Stimulated activated naive CD8-positive, alpha-beta T cell treated with anti-CD3 and anti-CD28 coated beads, Interleukin-15, Interleukin-2, amounts not matched to agents 100 ng/mL and 50 ng/mL, for 24 hours (primary cell): ENCODE measurements around the gene PRRX1.

Experiments used
- H3K27ac Mint-ChIP-seq: one replicate; pipeline ENCODE4 v1.8.0; 2021; ENCODE audit warnings: mild to moderate bottlenecking, mixed read lengths
- H3K27me3 Mint-ChIP-seq: one replicate; pipeline ENCODE4 v1.8.0; 2021; ENCODE audit warnings: mixed read lengths
- H3K36me3 Mint-ChIP-seq: one replicate; pipeline ENCODE4 v1.8.0; 2021; ENCODE audit warnings: low read depth, mixed read lengths
- H3K4me1 Mint-ChIP-seq: one replicate; pipeline ENCODE4 v1.8.0; 2021; ENCODE audit warnings: low read depth, mixed read lengths
- H3K4me3 Mint-ChIP-seq: one replicate; pipeline ENCODE4 v1.8.0; 2021; ENCODE audit warnings: mild to moderate bottlenecking, mixed read lengths
- H3K9me3 Mint-ChIP-seq: one replicate; pipeline ENCODE4 v1.8.0; 2021; ENCODE audit warnings: mixed read lengths

PRRX1 gene

GRCh38 chr1:170664093-170664827 is at the start of gene PRRX1:
PRRX1 (plus strand) TSS chr1:170664131; CDS start chr1:170664219, 88 bp downstream.
- Mint-ChIP-seq H3K4me3 (no peak within 1 kb of the TSS), H3K27me3 (peaks cover 85% of the 10 kb centered on the region), H3K36me3 (no peaks in the 10 kb centered on the region), H3K4me1 (peaks cover 25% of the 10 kb centered on the region), H3K27ac (no peak within 1 kb of the TSS), H3K9me3 (no peaks in the 10 kb centered on the region)

- no peak overlapping the region for H3K4me3 Mint-ChIP-seq
- no peaks in the 10 kb centered on the region for H3K4me1 Mint-ChIP-seq
- H3K36me3 Mint-ChIP-seq: no peaks in the 10 kb centered on the region
- peaks cover 5% of the 10 kb centered on the region for H3K9me3 Mint-ChIP-seq
- H3K27ac Mint-ChIP-seq: no peak overlapping the region
- peaks cover 23% of the 10 kb centered on the region for H3K27me3 Mint-ChIP-seq
These were observed 46.2 kb upstream of the PRRX1 start for GRCh38 chr1:170617591-170618330.

GRCh38 chr1:170618421-170618820 is 45.5 kb upstream of the PRRX1 start:
- Mint-ChIP-seq H3K4me3 (no peak overlapping the region), H3K27ac (no peak overlapping the region), H3K9me3 (no peaks in the 10 kb centered on the region), H3K27me3 (peaks cover 17% of the 10 kb centered on the region), H3K4me1 (no peaks in the 10 kb centered on the region), H3K36me3 (no peaks in the 10 kb centered on the region)

- H3K36me3 Mint-ChIP-seq: no peaks in the 10 kb centered on the region
- H3K27ac Mint-ChIP-seq: no peak overlapping the region
- H3K9me3 Mint-ChIP-seq: no peaks in the 10 kb centered on the region
- no peaks in the 10 kb centered on the region for H3K4me1 Mint-ChIP-seq
- H3K27me3 Mint-ChIP-seq: peaks cover 17% of the 10 kb centered on the region
- no peak overlapping the region for H3K4me3 Mint-ChIP-seq
These were observed 44.5 kb upstream of the PRRX1 start for GRCh38 chr1:170619241-170620028.

GRCh38 chr1:170620164-170620563 is 43.8 kb upstream of the PRRX1 start:
- Mint-ChIP-seq H3K9me3 (no peaks in the 10 kb centered on the region), H3K27me3 (peaks cover 17% of the 10 kb centered on the region), H3K36me3 (no peaks in the 10 kb centered on the region), H3K27ac (no peak overlapping the region), H3K4me3 (no peak overlapping the region), H3K4me1 (no peaks in the 10 kb centered on the region)

- Mint-ChIP-seq H3K36me3 (no peaks in the 10 kb centered on the region), H3K9me3 (no peaks in the 10 kb centered on the region), H3K4me1 (no peaks in the 10 kb centered on the region)
These were observed 40.8 kb upstream of the PRRX1 start for GRCh38 chr1:170623171-170623570.

GRCh38 chr1:170624146-170624545 is 39.8 kb upstream of the PRRX1 start:
- H3K36me3 Mint-ChIP-seq: no peaks in the 10 kb centered on the region
- H3K27me3 Mint-ChIP-seq: peaks cover 3% of the 10 kb centered on the region
- H3K4me3 Mint-ChIP-seq: no peak overlapping the region
- H3K9me3 Mint-ChIP-seq: no peaks in the 10 kb centered on the region
- H3K27ac Mint-ChIP-seq: no peak overlapping the region
- no peaks in the 10 kb centered on the region for H3K4me1 Mint-ChIP-seq

More at GRCh38 chr1:170623171-170623570, 40.8 kb upstream of the PRRX1 start:
- Mint-ChIP-seq H3K27ac (no peak overlapping the region), H3K27me3 (peaks cover 5% of the 10 kb centered on the region), H3K4me3 (no peak overlapping the region)

- H3K27me3 Mint-ChIP-seq: peaks cover 21% of the 10 kb centered on the region
- no peak overlapping the region for H3K4me3 Mint-ChIP-seq
- H3K27ac Mint-ChIP-seq: no peak overlapping the region
- H3K36me3 Mint-ChIP-seq: no peaks in the 10 kb centered on the region
- H3K4me1 Mint-ChIP-seq: no peaks in the 10 kb centered on the region
- H3K9me3 Mint-ChIP-seq: no peaks in the 10 kb centered on the region
These were observed 33.0 kb upstream of the PRRX1 start for GRCh38 chr1:170630977-170631376.

GRCh38 chr1:170634293-170634692 is 29.6 kb upstream of the PRRX1 start:
- H3K4me3 Mint-ChIP-seq: no peak overlapping the region
- H3K27me3 Mint-ChIP-seq: peaks cover 21% of the 10 kb centered on the region
- H3K36me3 Mint-ChIP-seq: no peaks in the 10 kb centered on the region
- H3K27ac Mint-ChIP-seq: no peak overlapping the region
- H3K4me1 Mint-ChIP-seq: no peaks in the 10 kb centered on the region
- H3K9me3 Mint-ChIP-seq: peaks cover 5% of the 10 kb centered on the region

- Mint-ChIP-seq H3K4me3 (no peak overlapping the region), H3K4me1 (no peaks in the 10 kb centered on the region), H3K27ac (no peak overlapping the region), H3K36me3 (no peaks in the 10 kb centered on the region), H3K27me3 (peaks cover 17% of the 10 kb centered on the region), H3K9me3 (peaks cover 6% of the 10 kb centered on the region)
These were observed 29.0 kb upstream of the PRRX1 start for GRCh38 chr1:170634824-170635410.

GRCh38 chr1:170640581-170640980 is 23.4 kb upstream of the PRRX1 start:
- no peak overlapping the region for H3K27ac Mint-ChIP-seq
- no peaks in the 10 kb centered on the region for H3K36me3 Mint-ChIP-seq
- peaks cover 6% of the 10 kb centered on the region for H3K9me3 Mint-ChIP-seq
- H3K4me3 Mint-ChIP-seq: no peak overlapping the region
- H3K4me1 Mint-ChIP-seq: no peaks in the 10 kb centered on the region
- no peaks in the 10 kb centered on the region for H3K27me3 Mint-ChIP-seq

GRCh38 chr1:170657275-170657853 is 6.6 kb upstream of the PRRX1 start:
- H3K4me1 Mint-ChIP-seq: peaks cover 5% of the 10 kb centered on the region

GRCh38 chr1:170659399-170660035 is 4.4 kb upstream of the PRRX1 start:
- Mint-ChIP-seq H3K9me3 (no peaks in the 10 kb centered on the region), H3K4me3 (no peak overlapping the region), H3K27me3 (peaks cover 81% of the 10 kb centered on the region), H3K36me3 (no peaks in the 10 kb centered on the region), H3K4me1 (peaks cover 9% of the 10 kb centered on the region), H3K27ac (no peak overlapping the region)

More at GRCh38 chr1:170657275-170657853, 6.6 kb upstream of the PRRX1 start:
- Mint-ChIP-seq H3K36me3 (no peaks in the 10 kb centered on the region), H3K9me3 (no peaks in the 10 kb centered on the region), H3K4me3 (no peak overlapping the region), H3K27me3 (peaks cover 83% of the 10 kb centered on the region), H3K27ac (no peak overlapping the region)

GRCh38 chr1:170660281-170660713 is 3.6 kb upstream of the PRRX1 start:
- Mint-ChIP-seq H3K9me3 (no peaks in the 10 kb centered on the region), H3K4me3 (no peak overlapping the region), H3K27me3 (peaks cover 81% of the 10 kb centered on the region), H3K36me3 (no peaks in the 10 kb centered on the region), H3K27ac (no peak overlapping the region), H3K4me1 (peaks cover 12% of the 10 kb centered on the region)
